ENCODE results near the gene HOXB9.
A peak's percentile ranks its signal among the peaks of the same experiment; 100 is the strongest.

DNA sequence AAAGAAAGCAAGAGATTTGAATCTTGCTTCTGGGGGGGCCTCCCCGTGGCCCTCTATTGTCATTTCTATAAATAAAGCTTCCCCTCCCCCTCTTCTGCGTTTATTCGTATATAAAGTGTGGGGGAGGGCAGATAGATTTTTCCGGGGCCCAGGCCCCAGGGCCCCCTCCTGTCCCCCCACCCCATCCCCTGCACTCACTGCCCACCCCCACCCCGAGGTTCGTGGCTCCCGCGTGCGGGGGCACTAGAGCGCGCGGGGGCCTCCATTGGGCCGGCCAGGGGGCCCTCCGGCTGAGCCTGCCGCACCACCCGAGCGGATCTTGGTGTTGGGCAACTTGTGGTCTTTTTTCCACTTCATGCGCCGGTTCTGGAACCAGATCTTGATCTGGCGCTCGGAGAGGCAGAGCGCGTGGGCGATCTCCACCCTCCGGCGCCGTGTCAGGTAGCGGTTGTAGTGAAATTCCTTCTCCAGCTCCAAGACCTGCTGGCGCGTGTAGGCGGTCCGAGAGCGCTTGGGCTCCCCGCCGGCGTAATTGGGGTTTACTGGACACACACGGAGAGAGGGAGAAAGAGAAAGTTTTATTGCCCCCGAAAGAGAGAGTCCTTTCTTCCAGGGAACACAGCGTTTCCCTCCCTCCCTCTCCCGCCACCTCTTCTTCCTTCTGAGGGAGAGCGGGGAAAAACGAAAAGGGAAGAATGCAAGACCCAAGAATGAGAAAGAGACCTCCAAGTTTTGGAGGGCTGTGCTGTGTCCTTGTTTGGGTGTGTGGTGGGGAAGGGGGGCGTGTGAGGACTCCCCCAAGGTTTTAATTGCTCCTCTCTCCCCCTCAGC lies 49.5 kb downstream of the HOXB9 start:
- TF ChIP-seq, protein P1, sequence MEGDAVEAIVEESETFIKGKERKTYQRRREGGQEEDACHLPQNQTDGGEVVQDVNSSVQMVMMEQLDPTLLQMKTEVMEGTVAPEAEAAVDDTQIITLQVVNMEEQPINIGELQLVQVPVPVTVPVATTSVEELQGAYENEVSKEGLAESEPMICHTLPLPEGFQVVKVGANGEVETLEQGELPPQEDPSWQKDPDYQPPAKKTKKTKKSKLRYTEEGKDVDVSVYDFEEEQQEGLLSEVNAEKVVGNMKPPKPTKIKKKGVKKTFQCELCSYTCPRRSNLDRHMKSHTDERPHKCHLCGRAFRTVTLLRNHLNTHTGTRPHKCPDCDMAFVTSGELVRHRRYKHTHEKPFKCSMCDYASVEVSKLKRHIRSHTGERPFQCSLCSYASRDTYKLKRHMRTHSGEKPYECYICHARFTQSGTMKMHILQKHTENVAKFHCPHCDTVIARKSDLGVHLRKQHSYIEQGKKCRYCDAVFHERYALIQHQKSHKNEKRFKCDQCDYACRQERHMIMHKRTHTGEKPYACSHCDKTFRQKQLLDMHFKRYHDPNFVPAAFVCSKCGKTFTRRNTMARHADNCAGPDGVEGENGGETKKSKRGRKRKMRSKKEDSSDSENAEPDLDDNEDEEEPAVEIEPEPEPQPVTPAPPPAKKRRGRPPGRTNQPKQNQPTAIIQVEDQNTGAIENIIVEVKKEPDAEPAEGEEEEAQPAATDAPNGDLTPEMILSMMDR (conservative IDR thresholded peaks at IDR 0.05; ENCODE audit: low read depth in 2 of 2) = no peak
- TF ChIP-seq POLR2AphosphoS5 (IDR thresholded peaks at IDR 0.05; ENCODE audit: low read depth) (no peak), EZH2 (IDR thresholded peaks at IDR 0.05; ENCODE audit: low read depth, unreplicated experiment) (peak; percentile 91), EZH2phosphoT487 (IDR thresholded peaks at IDR 0.05; ENCODE audit: unreplicated experiment) (peak; percentile 54)
